Fibroblast of villous mesenchyme (primary cell): ENCODE measurements around the gene GPALPP1. TPM values are rescaled to one million over a fixed set of nuclear protein-coding genes. Genes with fewer than 3 reads are reported as not detected.

Experiments used
- DNase-seq: peaks from one replicate; pipeline ENCODE4 v3.0.0-alpha.2; 2010; ENCODE audit warnings: low read depth
- H3K4me3 ChIP-seq: 2 replicates; pipeline ENCODE4 v1.5.1; 2011; ENCODE audit warnings: low read depth, mild to moderate bottlenecking, low read length
- total RNA-seq: library from RNA; depleted of rRNA; stranded (reverse); fragments of >200 nt; gene quantifications from 2 replicates; pipeline ENCODE4 v1.2.3, GENCODE V29; 2012
- TF ChIP-seq, protein P1 (sequence below): IDR thresholded peaks from 2 replicates; pipeline ENCODE4 v1.5.1; 2012; ENCODE audit warnings: low read depth, mild to moderate bottlenecking, low read length; ENCODE audit not compliant: insufficient read depth

Gene GPALPP1
- total RNA-seq, 1 donor: 31.1 TPM

DNA sequence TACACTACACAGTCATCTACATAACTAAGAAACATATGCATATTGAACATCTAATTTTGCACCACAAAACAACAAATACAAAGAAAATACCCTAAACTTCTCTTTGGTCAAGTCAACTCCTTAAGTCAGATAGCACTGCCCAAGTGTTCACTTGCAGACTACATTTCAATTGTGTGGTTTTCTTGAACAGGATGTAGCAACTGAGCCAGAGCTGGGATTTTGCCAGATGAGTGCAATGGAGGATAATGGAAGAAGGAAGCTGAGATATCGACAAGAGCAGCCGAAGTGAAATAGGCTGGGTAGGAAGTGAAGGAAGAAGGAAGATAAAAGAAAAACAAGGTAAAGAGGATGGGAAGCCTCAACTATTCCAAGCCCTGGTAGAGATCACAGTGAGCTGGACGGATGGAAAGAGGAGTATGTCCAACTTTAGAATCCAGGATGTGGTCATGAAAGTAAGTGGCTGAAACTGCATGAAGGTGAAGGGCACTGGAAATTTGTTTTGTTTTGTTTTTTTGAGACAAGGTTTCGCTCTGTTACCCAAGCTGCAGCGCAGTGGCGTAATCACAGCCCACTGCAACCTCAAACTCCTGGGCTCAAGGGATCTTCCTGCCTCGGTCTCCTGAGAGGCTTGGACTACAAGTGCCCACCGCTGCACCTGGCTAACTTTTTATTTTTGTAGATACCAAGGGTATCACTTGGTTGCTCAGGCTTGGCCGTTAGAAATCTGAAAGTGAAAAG is 15.1 kb upstream of the GPALPP1 start:
- DNase-seq: peak; percentile 47
- TF ChIP-seq, protein P1, sequence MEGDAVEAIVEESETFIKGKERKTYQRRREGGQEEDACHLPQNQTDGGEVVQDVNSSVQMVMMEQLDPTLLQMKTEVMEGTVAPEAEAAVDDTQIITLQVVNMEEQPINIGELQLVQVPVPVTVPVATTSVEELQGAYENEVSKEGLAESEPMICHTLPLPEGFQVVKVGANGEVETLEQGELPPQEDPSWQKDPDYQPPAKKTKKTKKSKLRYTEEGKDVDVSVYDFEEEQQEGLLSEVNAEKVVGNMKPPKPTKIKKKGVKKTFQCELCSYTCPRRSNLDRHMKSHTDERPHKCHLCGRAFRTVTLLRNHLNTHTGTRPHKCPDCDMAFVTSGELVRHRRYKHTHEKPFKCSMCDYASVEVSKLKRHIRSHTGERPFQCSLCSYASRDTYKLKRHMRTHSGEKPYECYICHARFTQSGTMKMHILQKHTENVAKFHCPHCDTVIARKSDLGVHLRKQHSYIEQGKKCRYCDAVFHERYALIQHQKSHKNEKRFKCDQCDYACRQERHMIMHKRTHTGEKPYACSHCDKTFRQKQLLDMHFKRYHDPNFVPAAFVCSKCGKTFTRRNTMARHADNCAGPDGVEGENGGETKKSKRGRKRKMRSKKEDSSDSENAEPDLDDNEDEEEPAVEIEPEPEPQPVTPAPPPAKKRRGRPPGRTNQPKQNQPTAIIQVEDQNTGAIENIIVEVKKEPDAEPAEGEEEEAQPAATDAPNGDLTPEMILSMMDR: no peak
- H3K4me3 ChIP-seq: no peak overlapping the region

- no peak overlapping the region for H3K4me3 ChIP-seq
- DNase-seq: no peak
- TF ChIP-seq, protein P1: no peak
These were observed 13.1 kb upstream of the GPALPP1 start for GRCh38 chr13:44976196-44976595.

DNA sequence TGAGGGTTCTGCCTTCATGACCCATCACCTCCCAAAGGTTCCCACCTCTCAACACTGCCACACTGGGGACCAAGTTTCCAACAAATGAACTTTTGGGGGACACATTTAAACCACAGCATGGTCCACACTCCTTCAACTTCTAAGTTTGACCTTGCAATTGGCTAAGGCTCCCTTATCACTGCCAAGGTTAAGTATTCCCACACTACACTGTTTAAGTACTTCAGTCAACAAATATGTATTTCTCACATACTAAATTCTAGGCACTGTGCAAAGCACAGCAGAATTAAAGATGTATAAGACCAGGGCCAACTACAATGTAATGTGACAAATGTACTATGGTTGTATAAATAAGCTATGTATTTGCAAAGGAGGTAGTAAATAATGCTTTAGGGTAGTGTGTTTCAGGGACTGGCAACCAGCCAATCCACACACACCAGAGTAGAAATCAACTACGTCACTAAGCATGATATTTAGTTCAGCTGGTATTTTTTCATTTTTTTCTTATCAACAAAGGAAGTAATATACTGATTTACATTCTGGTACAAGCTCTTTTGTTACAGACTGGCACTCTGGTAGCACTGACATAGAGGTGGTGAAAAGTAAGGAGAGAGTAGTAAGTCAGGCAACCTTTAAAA is 12.3 kb upstream of the GPALPP1 start:
- no peak overlapping the region for H3K4me3 ChIP-seq
- TF ChIP-seq, protein P1: no peak
- DNase-seq: no peak

GRCh38 chr13:44978328-44978727 is 11.0 kb upstream of the GPALPP1 start:
- no peak for DNase-seq
- TF ChIP-seq, protein P1: peak; percentile 15

DNA sequence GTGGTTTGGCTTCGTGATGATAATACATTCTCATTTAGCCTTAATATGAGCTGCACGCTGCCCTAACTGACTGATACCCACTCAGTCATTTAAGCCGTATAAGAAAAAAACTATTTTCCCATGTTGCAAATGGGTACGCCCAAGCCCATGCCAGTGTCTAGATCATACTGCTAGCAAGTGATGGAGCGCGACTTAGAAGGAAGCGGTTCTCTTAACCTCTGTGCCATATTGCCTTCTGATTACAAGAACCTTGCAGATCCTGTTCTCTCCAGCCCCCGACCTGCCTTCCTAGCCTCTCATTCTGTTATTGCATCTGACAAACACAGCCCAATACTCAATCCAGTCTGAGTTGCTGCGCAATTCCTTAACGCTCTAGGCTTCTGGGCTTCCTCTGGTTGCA is 603 bp downstream of the GPALPP1 start:
- peak overlapping the region; percentile 99 for H3K4me3 ChIP-seq
- TF ChIP-seq, protein P1: no peak
- peak; percentile 8 for DNase-seq

More at GRCh38 chr13:44978328-44978727, 11.0 kb upstream of the GPALPP1 start:
- no peak overlapping the region for H3K4me3 ChIP-seq

DNA sequence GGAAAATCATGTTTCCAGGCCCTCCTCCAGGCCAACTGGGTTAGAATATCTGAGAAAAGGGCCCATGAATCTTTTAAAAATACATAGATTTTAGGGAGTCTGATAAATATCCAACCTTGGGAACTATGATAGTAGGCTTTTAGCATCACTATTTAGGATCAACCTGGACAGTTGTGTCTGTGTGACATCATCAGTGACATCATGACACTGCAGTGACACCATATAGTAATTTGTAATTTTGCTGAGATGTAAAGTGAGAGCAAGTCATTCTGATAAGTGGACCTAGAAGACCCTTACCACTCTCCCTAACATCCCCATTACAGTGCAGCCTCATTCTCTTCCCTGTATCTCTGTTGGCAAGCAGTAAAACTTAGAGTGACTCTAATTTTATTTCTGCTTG is 14.1 kb downstream of the GPALPP1 start:
- DNase-seq: no peak
- no peak overlapping the region for H3K4me3 ChIP-seq
- TF ChIP-seq, protein P1: no peak
